NCI-H460 (cell line): ENCODE measurements around the gene USP26. TPM values are rescaled to one million over a fixed set of nuclear protein-coding genes. Genes with fewer than 3 reads are reported as not detected.
"Not testable (repeated sequence)": the region's sequence is repeated elsewhere in the genome, so short reads cannot be mapped to it uniquely, and the experiment has no call there.

ENCODE experiments used
- DNase-seq: peaks from one replicate; pipeline ENCODE4 v3.0.0-alpha.2; 2016; ENCODE audit warnings: low read depth; ENCODE audit errors: extremely low read depth
- polyA plus RNA-seq: library from polyadenylated mRNA; depleted of rRNA; stranded (reverse); fragments of >200 nt; gene quantifications from 2 replicates; pipeline ENCODE4 v1.2.3, GENCODE V29; 2014; cell fraction: nucleus; rRNA removed
- total RNA-seq: library from RNA; depleted of rRNA; stranded (reverse); fragments of >200 nt; shearing (Covaris generic); gene quantifications from 2 replicates; pipeline ENCODE4 v1.2.3, GENCODE V29; 2014; rRNA removed

Gene USP26
- total RNA-seq = not detected in 2 replicates
- polyA plus RNA-seq = not detected in 2 replicates

DNA sequence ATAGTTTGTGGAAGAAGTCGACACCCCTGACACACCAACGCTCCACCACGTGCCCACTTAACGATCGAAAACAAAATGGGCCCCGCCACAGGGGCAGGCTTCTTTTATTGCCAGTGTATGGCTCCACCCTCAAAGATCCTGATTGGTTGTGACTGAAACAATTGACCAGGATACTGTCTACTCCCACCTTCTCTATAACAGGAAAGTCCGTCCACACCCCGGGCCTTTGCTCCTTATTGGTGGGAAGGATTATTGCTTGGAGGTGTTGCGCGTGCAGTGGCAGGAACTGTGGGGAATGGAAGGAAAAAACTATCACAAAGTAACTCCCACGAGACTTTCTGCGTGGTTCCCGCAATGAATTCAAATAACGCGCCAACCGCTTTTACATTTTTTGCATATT lies at the start of gene USP26:
Gene USP26 (minus strand): TSS at position 79 of the 400 bp plus-strand sequence. CDS start 68,889 bp downstream, outside the sequence.
- no peak for DNase-seq

DNA sequence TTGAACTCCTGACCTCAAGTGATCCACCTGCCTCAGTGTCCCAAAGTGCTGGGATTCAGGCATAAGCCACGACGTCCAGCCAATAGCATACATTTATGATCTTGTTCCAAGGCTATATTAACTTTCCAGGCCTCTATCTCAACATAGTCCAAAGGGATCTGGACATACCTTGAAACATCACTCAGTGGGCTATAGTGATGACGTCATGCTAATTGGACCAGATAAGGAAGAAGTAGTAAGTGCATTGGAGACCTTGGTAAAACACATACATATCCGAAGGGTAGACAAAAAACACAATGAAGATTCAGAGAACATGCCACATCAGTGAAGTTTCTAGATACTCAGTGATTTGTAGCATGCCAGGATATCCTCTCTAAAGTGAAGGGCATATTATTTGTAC lies 37.4 kb upstream of the USP26 start:
- no peak for DNase-seq

DNA sequence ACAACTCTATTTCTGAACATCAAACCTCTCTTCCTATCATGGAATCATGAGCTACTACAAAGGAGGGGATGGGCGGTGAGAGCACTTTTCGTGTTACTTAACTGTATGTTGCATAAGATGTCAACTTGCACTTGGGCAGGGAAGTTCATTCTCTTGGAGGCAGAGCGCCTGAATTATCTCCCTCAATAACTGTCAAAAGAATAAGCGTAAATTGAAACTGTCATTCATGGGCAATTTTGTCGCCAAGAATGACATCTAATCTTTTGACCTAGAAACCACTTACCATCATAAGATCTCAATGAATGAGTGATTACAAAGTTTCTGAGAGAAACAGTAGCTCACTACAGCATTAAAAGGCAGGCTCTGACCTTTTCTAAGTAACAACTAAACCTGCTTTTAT lies 23.5 kb upstream of the USP26 start:
- no peak for DNase-seq

- no peak for DNase-seq
These were observed 2.7 kb downstream of the USP26 start for GRCh38 chrX:133094098-133094731.

DNA sequence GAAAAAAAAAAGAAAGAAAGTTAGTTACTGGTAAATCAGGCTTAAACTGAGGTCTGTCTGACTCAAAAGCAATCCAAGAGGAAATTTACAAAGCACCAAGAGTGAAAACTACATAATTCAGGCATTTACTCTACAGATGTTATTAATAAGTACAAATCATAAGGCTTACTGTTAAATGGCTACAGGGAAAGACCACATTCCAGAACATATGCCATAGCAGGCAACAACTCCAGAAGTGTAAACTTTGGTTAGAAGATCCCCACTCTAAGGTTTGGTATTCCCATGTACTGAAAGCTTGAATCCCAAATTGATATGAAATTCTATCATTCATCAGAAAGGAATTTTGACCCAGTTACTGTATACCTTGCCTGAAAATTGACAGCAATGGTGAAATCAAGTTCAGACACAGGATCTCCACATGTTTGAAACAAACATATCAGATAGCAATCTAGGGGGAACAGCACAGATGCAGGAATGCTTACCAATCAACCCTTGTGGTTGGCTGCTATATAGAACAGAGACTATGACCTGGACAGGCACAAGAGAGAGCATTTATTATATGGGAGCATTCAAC lies 6.6 kb downstream of the USP26 start:
- no peak for DNase-seq

- DNase-seq = no peak
These were observed 7.5 kb downstream of the USP26 start for GRCh38 chrX:133089411-133089810.

DNA sequence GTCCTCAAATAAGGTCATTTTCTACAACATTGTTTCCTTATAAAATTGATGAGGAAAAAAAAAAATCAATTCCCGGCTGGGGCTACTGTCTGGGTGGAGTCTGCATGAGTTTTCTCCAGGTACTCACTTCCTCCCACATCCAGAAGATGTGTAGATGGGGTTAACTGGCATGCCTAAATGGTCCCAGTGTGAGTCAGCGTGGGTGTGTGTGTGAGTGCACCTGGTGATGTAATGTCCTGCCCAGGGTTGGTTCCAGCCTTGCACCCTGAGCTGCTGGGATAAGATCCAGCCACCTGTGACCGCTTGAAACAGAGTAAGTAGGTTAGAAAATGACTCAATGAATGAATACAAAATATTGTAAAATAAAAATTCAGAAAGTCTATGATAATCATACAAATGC lies 11.1 kb downstream of the USP26 start:
- no peak for DNase-seq

GRCh38 chrX:133085056-133085455 lies 11.9 kb downstream of the USP26 start:
- DNase-seq = not testable (repeated sequence)

DNA sequence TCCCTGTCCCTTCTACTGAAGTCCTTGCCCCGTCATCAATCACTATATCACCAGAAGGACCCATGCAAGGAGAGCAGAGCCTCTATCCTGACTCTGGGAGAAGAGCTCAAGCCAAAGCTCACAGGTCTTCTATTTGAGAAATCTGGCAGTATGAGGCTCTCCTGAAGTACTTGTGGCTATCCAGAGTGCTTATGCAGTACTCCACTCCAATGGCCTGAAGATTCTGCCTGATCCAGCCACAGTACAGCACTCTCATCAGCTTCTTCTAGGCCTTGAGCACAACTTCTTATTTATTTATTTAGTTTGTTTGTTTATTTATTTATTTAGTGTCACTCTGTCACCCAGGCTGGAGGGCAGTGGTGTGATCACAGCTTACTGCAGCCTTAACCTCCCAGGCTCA lies 13.0 kb downstream of the USP26 start:
- DNase-seq = no peak

DNA sequence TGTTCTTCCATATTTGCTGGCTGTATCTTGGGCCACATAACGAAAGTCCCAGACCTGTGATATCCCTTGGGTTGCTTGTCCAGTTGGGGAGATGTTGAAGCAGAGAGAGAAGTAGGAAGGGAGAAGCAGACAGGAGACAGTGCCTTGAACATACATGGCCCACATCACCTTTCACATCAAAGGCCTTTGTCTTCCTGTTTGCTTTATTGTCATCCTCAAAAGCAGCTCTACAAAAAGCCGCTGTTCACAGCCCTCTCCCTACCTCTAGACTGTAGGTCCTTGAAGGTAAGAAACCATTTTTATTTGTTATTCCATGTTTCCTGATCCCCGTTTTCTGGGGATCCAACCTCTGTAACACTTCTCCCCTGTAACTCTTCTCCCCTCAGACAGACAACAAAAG lies 14.9 kb downstream of the USP26 start:
- no peak for DNase-seq

DNA sequence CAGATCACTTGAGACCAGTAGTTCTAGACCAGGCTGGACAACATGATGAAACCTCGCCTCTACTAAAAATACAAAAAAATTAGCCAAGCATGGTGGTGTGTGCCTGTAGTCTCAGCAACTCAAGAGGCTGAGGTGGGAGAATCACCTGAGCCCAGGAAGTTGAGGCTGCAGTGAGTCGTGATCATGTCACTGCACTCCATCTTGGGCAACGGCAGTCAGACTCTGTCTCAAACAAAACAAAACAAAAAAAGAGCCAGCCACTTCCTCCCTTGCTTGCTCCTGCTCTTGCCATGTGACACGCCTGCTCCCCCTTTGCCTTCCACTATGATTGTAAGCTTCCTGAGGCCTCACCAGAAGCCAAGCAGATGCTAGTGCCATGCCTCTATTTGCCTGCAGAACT lies 19.1 kb downstream of the USP26 start:
- DNase-seq = not testable (repeated sequence)

DNA sequence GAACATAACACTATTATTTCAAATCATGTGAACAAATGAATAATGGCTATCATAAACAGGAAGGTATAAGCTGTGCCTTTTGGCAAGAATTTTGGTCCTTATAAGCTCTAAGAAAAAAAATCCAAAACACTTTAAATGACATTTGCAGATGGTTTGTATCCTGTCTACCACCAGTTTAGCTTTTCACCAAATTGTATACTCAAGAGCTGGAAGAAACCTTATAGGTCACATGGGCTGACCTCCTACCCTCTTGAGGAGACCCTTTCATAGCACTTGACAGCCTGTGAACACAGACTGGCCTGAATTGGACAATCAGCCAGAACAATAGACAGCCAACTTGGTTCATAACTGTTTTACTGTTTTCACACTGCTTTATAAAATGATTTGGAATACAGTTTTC lies 24.3 kb downstream of the USP26 start:
- no peak for DNase-seq

DNA sequence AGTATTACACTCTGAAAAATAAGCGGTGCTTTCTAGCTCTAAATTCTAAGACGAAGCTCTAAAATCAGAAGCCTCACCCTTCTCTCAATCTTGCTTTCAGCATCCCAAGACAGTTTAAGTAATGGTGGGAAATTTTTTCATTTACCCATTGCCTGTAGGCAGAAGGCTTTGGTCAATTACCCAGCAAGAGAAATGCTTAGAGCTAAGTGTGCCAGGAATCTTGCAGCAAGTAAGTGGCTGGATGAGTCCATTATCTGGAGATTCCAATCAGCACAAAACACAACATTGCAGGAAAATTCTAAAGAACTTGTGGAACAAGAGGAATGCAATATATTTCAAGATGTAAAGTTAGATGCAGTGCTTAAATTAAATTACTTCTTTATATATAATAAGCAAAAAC lies 28.4 kb downstream of the USP26 start:
- no peak for DNase-seq

DNA sequence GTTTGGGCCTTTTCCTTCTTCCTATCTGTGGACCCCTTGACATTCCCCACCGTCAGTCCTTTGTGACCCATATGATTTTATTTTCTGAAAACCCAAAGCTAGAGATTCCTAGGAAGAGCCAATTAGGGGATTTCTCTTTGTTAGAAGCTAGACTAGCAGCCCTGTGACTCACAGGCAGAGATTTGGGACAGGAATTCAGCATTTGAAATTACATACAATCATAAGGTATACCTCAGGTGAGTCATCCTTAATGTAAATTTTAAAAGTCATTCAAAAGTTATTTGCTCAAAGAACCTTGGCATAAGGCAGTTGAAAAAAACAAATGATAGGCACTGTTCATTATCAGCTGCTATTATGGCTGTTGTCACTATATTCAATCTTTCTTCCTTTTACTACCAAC lies 40.6 kb downstream of the USP26 start:
- DNase-seq = no peak

DNA sequence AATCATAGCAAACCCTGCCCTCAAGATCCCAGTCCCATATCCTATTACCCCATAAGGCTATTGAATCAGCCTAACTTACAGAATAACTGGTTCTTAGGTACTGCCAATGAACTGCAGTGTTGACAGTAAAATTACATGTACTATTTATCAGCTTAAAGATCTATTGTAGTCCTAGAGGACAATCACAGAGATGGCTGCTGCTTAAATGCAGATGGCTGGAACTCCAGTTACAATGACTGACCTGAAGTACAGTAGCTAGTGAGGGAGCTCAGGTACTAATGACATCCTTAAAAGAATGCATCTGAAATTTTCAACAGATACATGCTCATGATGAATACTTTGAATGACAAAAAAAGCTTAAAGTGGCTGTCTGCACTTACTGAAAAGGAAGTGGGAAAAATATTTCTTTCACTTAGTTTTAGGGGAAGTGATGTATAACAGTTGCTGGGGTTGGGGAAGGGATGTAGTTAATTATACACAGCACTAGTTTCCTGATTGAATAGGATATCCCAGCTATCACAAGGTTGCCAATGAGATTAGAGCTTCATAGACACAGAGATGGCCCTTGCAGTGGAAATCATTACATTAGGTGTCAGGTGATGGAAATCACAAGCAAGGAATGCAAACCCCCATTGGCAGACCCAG lies 42.0 kb downstream of the USP26 start:
- DNase-seq = no peak

DNA sequence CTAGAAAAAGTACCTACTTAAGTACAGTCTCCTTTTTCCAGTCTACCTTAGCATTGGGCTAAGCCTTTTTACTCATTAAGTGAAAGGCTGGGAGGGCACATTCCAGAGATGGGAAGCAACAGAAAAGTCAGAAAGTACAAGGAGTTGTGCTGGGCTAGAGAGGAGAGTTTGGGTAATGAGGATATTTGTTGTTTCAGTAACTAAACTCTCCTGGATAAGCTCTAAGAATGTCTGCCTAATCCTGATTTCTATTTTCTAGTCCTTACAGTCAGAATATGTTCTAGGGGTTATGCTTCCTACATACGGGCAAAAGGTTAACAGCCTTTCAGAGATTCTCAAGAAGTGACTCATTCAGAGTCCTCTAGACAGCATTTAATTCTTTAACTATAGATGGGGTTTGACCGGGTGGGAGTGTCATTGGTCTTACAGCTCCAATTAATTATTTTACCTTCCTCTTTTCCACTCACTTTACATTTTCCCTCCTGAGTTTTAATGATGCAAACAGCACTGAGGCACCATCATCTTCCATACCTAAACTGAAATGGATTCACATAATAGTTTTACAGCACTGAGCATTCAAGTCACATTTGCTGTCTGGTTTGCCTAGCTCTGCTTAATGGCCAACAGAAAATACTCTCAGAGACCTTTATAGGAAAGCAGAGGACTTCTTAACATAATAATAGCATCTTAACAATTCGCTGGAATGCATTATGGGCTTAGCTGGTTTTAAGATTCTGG lies 42.9 kb downstream of the USP26 start:
- no peak for DNase-seq

DNA sequence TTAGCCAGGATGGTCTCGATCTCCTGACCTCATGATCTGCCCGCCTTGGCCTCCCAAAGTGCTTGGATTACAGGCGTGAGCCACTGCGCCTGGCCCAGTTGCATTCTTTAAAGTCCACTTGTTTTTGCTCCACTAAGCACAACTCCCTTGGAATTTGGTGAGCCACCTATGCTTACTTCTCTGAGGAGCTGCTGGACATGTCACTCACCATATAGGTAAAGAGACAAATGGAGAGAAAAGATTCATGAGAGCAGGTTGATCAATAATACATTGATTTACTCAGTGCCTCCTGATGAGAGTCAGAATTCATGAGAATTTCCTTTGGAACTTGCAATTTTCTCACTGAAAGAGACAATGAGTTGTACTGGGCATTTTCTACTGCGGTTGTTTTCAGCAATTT lies 48.2 kb downstream of the USP26 start:
- DNase-seq = no peak

GRCh38 chrX:133046601-133047000 lies 50.3 kb downstream of the USP26 start:
- no peak for DNase-seq

DNA sequence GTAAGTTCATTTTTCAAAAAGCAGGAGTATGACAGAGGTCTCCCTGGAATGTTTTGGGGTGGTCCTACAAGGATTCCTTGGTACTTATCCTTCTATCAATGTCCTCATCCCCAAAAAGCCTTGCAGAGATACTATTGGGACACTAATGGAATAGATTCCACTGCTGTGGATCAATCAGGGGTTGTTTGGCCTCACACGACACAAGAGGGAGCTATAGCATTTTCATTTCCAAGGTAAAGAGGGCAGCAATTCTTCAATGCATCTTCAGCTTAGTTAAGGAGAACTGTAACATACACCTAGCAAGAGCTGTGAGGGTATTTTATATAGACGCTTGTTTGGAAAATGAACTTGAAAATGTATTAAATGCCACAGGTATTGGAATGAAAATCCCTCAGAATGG lies 50.9 kb downstream of the USP26 start:
- DNase-seq = no peak

- DNase-seq = not testable (repeated sequence)
These were observed 52.6 kb downstream of the USP26 start for GRCh38 chrX:133044145-133044786.

DNA sequence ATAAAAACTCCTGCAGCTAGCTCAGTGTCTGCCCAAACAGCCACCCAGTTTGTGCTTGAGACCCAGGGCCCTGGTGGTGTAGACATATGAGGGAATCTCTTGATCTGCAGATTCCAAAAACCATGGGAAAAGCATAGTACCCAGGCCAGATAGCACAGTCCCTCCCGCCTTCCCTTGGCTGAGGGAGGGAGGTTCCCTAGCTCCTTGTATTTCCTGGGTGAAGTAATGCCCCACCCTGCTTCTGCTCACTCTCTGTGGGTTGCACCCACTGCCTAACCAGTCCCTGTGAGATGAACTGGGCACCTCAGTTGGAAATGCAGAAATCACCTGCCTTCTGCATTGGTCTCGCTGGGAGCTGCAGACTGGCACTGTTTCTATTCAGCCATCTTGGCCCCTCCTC lies 54.6 kb downstream of the USP26 start:
- no peak for DNase-seq
